SK-N-SH treated with all-trans-retinoic acid at 6 μM for 48 hours (cell line): ENCODE measurements around the gene CIT.

ENCODE experiments used
- ARNTL ChIP-seq: fragments of 450-650 bp; formaldehyde crosslinking; IDR thresholded peaks from 2 replicates; pipeline ENCODE4 v1.5.0; 2020; ENCODE audit warnings: low read depth, mild to moderate bottlenecking, moderate library complexity, borderline replicate concordance
- BACH2 ChIP-seq: fragments of 250-450 bp; sonication (Bioruptor Pico); IDR thresholded peaks from 2 replicates; pipeline ENCODE4 v1.9.0; 2021; ENCODE audit warnings: mild to moderate bottlenecking, borderline replicate concordance
- PATZ1 ChIP-seq: fragments of 250-450 bp; sonication (Bioruptor Pico); IDR thresholded peaks from 2 replicates; pipeline ENCODE4 v1.8.0; 2020; ENCODE audit warnings: mild to moderate bottlenecking, moderate library complexity, borderline replicate concordance
- SNAI2 ChIP-seq: fragments of 250-450 bp; sonication (Bioruptor Pico); IDR thresholded peaks from 2 replicates; pipeline ENCODE4 v1.5.0; 2020; ENCODE audit warnings: mild to moderate bottlenecking, moderate library complexity
- TF ChIP-seq, protein P1 (sequence below): fragments of 250-450 bp; sonication (Bioruptor Pico); IDR thresholded peaks from 2 replicates; pipeline ENCODE4 v1.8.0; 2021; ENCODE audit warnings: low read depth, mild to moderate bottlenecking, moderate library complexity, borderline replicate concordance

DNA sequence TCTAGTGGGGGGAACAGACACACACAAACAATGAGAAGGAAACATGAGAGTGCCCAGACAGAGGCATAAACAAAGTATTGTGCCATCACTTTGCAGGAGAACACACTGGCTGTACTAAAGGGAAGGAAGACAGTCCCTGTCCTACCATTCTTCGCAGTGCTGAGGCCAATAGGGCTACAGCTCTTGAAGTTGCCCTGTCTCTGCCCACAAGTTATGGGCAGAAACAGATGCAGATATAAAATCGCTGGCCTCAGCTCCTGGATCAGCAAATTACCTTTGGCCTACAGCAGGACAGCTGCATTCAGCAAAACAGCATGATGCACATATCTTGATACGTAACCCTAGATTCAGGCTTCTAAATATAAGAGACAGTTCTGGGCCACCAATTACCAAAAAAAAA lies 232.2 kb downstream of the CIT start:
- TF ChIP-seq BACH2 = no peak
- TF ChIP-seq PATZ1 (CRISPR knock-in tag) = no peak
- no peak for TF ChIP-seq SNAI2 (CRISPR knock-in tag)
- TF ChIP-seq, protein P1, sequence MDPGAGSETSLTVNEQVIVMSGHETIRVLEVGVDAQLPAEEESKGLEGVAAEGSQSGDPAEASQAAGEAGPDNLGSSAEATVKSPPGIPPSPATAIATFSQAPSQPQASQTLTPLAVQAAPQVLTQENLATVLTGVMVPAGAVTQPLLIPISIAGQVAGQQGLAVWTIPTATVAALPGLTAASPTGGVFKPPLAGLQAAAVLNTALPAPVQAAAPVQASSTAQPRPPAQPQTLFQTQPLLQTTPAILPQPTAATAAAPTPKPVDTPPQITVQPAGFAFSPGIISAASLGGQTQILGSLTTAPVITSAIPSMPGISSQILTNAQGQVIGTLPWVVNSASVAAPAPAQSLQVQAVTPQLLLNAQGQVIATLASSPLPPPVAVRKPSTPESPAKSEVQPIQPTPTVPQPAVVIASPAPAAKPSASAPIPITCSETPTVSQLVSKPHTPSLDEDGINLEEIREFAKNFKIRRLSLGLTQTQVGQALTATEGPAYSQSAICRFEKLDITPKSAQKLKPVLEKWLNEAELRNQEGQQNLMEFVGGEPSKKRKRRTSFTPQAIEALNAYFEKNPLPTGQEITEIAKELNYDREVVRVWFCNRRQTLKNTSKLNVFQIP = no peak
- no peak for TF ChIP-seq ARNTL
